OCI-LY3 (cell line): ENCODE results near the gene KIF17.

Experiments used
- H2AFZ ChIP-seq: fragments of 200-600, 300-600 bp; shearing (Covaris generic); 2 replicates; pipeline ENCODE4 v1.6.0; 2014; ENCODE audit warnings: antibody characterized with exemption, low read depth, low read length
- H3K27ac ChIP-seq: fragments of 200-600, 300-600 bp; sonication (generic); 2 replicates; pipeline ENCODE4 v1.5.1; 2014; ENCODE audit warnings: mild to moderate bottlenecking, low read length, moderate library complexity, mixed read lengths
- H3K27me3 ChIP-seq: fragments of 200-600, 300-600 bp; sonication (generic); 2 replicates; pipeline ENCODE4 v1.6.1; 2014; ENCODE audit warnings: low read depth, low read length, mixed read lengths
- H3K36me3 ChIP-seq: fragments of 200-600, 300-600 bp; sonication (generic); replicated peaks from 2 replicates; pipeline ENCODE3; 2014; ENCODE audit warnings: low read depth, low read length, mixed read lengths
- H3K4me1 ChIP-seq: fragments of 300-600, 200-600 bp; sonication (generic); 2 replicates; pipeline ENCODE4 v1.6.1; 2014; ENCODE audit warnings: low read length, mixed read lengths
- H3K4me2 ChIP-seq: fragments of 200-600, 300-600 bp; sonication (generic); 2 replicates; pipeline ENCODE4 v1.6.1; 2014; ENCODE audit warnings: low read length, mixed read lengths
- H3K4me3 ChIP-seq: fragments of 300-600, 200-600 bp; sonication (generic); 2 replicates; pipeline ENCODE4 v1.5.1; 2014; ENCODE audit warnings: antibody characterized with exemption, mild to moderate bottlenecking, low read length, moderate library complexity
- H3K79me2 ChIP-seq: fragments of 300-600, 200-600 bp; shearing (Covaris generic); 2 replicates; pipeline ENCODE4 v1.6.1; 2014; ENCODE audit warnings: mild to moderate bottlenecking, low read length, mixed read lengths
- H3K9ac ChIP-seq: fragments of 300-600, 200-600 bp; shearing (Covaris generic); 2 replicates; pipeline ENCODE4 v1.6.0; 2014; ENCODE audit warnings: mild to moderate bottlenecking, low read length, moderate library complexity
- H3K9me3 ChIP-seq: fragments of 200-600, 300-600 bp; shearing (Covaris generic); 2 replicates; pipeline ENCODE4 v1.6.1; 2014; ENCODE audit warnings: low read length, mixed read lengths; ENCODE audit not compliant: insufficient read depth
- H4K20me1 ChIP-seq: fragments of 200-600, 300-600 bp; sonication (generic); 2 replicates; pipeline ENCODE4 v1.6.1; 2016; ENCODE audit warnings: low read length, mixed read lengths; ENCODE audit not compliant: insufficient read depth
- CTCF ChIP-seq: fragments of 200-600, 300-600 bp; sonication (generic); IDR thresholded peaks from 2 replicates; pipeline ENCODE4 v1.5.1; 2014; ENCODE audit warnings: antibody characterized with exemption, low read length, low read depth
- EZH2phosphoT487 ChIP-seq: fragments of 200-600 bp; shearing (Covaris generic); IDR thresholded peaks from 2 replicates; pipeline ENCODE4 v1.6.1; 2018; ENCODE audit warnings: antibody characterized with exemption, mixed run types, low read depth

The KIF17 gene

GRCh38 chr1:20708057-20708456 is 9.8 kb downstream of the KIF17 start:
- Histone ChIP-seq H4K20me1 (no peaks in the 10 kb centered on the region), H3K36me3 (no peaks in the 10 kb centered on the region), H3K4me1 (no peaks in the 10 kb centered on the region), H3K4me3 (no peak overlapping the region), H3K9me3 (no peaks in the 10 kb centered on the region), H3K27me3 (no peaks in the 10 kb centered on the region), H3K9ac (no peak overlapping the region), H3K4me2 (no peak overlapping the region), H2AFZ (no peak overlapping the region), H3K79me2 (no peaks in the 10 kb centered on the region), H3K27ac (no peak overlapping the region)
- TF ChIP-seq CTCF (no peak), EZH2phosphoT487 (no peak)

- H3K27ac ChIP-seq: no peak overlapping the region
- H3K4me2 ChIP-seq: no peak overlapping the region
- H3K4me1 ChIP-seq: no peaks in the 10 kb centered on the region
- no peaks in the 10 kb centered on the region for H3K36me3 ChIP-seq
- no peak overlapping the region for H3K4me3 ChIP-seq
- H3K27me3 ChIP-seq: no peaks in the 10 kb centered on the region
- H4K20me1 ChIP-seq: no peaks in the 10 kb centered on the region
- H2AFZ ChIP-seq: no peak overlapping the region
- H3K9ac ChIP-seq: no peak overlapping the region
- no peaks in the 10 kb centered on the region for H3K79me2 ChIP-seq
- no peaks in the 10 kb centered on the region for H3K9me3 ChIP-seq
- TF ChIP-seq CTCF (no peak), EZH2phosphoT487 (no peak)
Measured at GRCh38 chr1:20706841-20707240, 11.0 kb downstream of the KIF17 start.

GRCh38 chr1:20705203-20705755 is 12.5 kb downstream of the KIF17 start:
- Histone ChIP-seq H2AFZ (no peak overlapping the region), H3K27me3 (no peaks in the 10 kb centered on the region), H3K9ac (no peak overlapping the region), H3K4me2 (no peak overlapping the region), H3K9me3 (no peaks in the 10 kb centered on the region), H4K20me1 (no peaks in the 10 kb centered on the region), H3K4me1 (no peaks in the 10 kb centered on the region), H3K4me3 (no peak overlapping the region), H3K36me3 (no peaks in the 10 kb centered on the region), H3K27ac (no peak overlapping the region), H3K79me2 (no peaks in the 10 kb centered on the region)
- TF ChIP-seq CTCF (no peak), EZH2phosphoT487 (no peak)

- H3K4me2 ChIP-seq: no peak overlapping the region
- no peaks in the 10 kb centered on the region for H3K79me2 ChIP-seq
- H3K4me3 ChIP-seq: no peak overlapping the region
- no peaks in the 10 kb centered on the region for H3K36me3 ChIP-seq
- H3K9ac ChIP-seq: no peak overlapping the region
- H4K20me1 ChIP-seq: no peaks in the 10 kb centered on the region
- no peaks in the 10 kb centered on the region for H3K4me1 ChIP-seq
- H3K27ac ChIP-seq: no peak overlapping the region
- H3K27me3 ChIP-seq: no peaks in the 10 kb centered on the region
- H3K9me3 ChIP-seq: no peaks in the 10 kb centered on the region
- TF ChIP-seq EZH2phosphoT487 (no peak), CTCF (no peak)
- H2AFZ ChIP-seq: no peak overlapping the region
Measured at GRCh38 chr1:20704390-20705202, 13.2 kb downstream of the KIF17 start.
